NCI-H446 (cell line): ENCODE data around the gene CAPN2.
"Not testable (repeated sequence)": the region's sequence is repeated elsewhere in the genome, so short reads cannot be mapped to it uniquely, and the experiment has no call there.

ENCODE experiments used
- DNase-seq, 2 experiments: peaks; one replicate each; lab custom pipeline; 2025; lab: John Stamatoyannopoulos, UW

CAPN2 gene

DNA sequence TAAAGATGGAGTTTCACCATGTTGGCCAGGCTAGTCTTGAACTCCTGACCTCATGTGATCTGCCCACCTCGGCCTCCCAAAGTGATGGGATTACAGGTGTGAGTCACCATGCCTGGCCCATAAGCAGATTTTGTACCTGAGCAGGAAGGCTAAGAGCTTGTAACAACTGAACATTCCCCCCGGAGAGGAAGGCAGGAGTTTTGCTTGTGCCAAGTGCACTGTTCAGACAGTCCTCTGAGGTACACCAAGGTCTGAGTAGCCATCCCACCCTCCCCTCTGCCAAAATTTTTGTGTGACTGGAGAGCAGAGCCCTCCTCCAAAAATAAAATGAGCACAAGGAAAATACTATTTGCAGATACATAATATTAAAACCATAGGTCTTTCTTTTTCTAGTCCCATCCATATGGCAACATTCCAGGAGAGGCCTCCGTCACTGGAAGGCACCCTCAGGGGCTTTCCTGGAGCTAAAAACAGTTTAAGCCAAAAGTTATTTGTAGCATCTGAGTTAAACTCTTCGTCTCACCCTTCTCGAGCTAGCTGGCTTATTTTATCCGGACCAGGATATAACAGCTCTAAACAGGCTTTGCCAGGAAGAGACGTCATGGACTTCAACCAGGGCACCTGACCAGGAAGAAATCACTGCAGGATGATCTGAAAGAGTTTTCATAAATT, 27.2 kb downstream of the CAPN2 start:
- no peak for DNase-seq

- DNase-seq, result not testable (repeated sequence)
These were observed 27.8 kb downstream of the CAPN2 start for GRCh38 chr1:223740038-223740736.

- DNase-seq, result no peak
These were observed 29.5 kb downstream of the CAPN2 start for GRCh38 chr1:223741861-223742260.

- no peak for DNase-seq
These were observed 30.6 kb downstream of the CAPN2 start for GRCh38 chr1:223742856-223743517.

GRCh38 chr1:223745731-223746130, 33.4 kb downstream of the CAPN2 start:
- no peak for DNase-seq

DNA sequence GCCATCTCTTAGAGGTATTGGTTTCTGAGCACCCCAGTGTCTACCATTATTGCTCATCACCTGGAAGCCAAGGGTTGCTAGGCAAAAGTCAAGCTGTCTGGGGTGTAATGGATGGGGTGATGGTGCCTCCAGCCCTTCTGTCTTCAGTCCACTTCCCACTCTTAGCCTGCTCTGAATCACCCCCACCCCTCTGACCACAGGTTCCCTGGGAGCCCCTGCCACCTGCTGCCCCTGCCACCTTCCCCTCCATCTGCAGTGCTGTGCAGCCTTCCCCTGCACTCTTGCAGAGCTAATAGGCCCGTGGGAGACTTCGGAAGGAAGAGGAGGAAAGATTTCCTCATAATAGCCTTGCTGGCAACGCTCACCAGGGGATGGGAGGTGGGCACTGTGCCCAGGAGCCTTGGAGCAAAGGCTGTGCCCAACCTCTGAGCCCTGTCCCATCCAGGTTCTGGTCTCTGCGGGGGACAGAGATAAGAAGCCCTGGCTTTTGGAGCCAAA, 35.5 kb downstream of the CAPN2 start:
- DNase-seq, result peak in 1 of 2 experiments; percentile 54

- no peak for DNase-seq
These were observed 36.0 kb downstream of the CAPN2 start for GRCh38 chr1:223748405-223748772.

DNA sequence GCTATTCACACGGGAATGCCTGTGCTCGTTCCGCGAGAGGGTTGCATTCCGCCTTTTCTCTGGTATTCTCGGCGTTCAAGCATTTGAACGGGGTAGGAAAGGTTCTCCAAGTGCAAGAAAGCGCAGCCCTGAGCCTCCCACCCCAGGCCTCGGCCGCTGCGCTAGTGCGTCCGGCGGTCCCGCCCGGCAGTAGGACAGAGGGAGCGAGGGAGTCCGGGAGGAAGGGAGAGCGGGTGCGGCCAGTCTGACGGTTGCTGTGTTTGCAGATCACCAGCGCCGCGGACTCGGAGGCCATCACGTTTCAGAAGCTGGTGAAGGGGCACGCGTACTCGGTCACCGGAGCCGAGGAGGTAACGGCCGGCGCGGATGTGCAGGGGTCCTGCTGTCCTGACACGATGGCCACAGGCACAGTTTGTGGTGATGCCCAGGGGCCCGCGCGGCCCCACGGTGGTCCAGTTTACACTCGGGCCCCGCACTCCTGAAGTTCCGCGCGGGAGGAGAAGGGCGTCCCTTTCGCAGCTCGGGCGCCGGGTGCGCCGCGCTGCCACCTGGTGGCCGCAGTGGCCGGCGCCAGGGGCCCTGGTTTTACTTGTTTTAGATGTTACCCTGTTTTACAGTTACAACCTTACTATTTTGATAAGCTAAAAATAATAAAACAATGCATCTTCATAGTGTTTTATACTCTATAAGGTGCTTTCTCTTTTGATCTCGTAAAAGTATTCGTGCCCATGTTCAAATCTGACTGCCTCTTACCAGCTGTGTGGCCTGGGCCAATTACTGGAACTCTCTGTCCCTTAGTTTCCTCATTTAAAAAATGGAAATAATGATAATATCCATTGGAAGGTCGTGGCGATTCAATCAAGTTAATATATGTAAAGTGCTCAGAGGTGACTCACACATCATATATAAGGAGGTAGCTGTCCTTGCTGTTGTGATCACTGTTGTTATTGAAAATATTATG, 36.7 kb downstream of the CAPN2 start:
- peak in 1 of 2 experiments; percentile 10 for DNase-seq

DNA sequence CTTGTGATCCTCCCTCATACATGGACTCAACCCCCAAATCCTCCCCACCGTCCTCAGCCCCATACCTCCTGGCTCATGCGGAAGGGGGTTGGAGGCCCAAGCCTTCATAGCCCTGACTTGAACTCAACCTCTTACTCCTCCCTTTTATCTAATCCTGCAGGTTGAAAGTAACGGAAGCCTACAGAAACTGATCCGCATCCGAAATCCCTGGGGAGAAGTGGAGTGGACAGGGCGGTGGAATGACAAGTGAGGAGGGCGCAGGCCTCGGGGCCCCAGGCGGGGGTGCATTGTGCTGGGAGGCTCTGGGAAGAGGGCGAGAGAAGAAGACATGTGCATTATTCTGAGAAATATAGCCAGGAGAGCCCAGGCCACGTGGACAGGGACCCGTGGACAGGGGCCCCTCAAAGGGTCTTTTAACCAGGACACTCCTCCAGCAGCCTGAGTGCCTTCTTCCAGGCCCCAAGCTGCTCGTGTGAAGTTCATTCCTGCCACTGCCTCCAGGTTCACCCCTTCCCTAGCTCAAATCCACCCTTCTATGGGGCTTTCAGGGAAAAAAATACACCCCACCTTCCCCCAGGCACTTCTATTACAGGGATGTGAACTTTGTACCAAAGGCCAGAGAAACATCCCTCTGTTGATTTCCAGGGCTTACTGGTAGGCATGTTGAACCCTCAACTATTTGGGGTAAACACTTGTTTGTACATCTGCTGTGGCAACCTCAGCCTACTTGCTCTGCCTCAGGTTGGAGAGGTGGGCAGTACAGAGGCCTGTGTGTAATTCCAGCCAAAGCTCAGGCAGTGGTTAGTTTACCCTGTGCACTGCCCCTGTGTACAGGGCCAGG, 38.6 kb downstream of the CAPN2 start:
- DNase-seq, result no peak

- no peak for DNase-seq
These were observed 39.4 kb downstream of the CAPN2 start for GRCh38 chr1:223751696-223752095.

- no peak for DNase-seq
These were observed 40.6 kb downstream of the CAPN2 start for GRCh38 chr1:223752721-223753515.

DNA sequence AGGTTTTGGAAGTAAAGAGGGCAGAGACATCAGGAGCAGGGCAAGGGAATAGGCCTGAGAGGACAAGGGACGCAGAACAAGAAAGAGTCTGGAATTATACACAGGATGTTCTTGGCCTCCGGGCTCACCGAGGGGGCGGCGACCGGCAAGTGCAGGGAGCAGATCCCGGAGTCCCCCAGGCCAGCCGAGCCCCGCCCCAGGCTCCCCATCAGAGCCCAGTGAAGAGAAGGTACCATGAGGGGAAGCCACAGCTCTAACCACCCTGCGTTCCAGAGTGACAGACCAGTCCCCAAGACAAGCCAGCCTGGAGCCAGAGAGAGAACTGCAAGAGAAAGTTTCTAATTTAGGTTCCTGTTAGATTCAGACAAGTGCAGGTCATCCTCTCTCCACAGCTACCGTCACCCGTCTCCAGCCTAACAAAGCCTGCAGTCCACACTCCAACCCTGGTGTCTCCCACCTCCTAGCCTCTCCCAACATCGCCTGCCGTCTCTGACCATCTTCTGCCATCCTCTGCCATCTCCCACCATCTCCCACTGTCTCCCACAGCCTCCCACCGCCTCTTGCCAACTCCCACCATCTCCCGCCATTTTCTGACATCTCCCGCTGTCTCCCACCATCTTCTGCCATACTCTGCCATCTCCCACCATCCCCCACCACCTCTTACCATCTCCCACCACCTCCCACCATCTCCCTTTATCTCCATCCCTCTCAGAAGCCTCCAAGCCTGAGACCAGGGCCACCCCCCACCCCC, 42.5 kb downstream of the CAPN2 start:
- DNase-seq, result no peak

DNA sequence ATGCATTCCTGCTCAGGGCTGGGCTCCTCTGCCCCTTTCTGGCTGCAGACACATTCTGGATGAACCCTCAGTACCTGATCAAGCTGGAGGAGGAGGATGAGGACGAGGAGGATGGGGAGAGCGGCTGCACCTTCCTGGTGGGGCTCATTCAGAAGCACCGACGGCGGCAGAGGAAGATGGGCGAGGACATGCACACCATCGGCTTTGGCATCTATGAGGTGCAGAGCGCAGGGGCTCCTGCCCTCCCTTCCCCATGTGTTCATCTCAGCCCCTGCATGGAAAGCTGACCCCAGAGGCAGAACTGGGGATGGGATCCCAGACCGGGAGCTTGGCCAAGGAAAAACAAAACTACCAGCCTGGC, 43.1 kb downstream of the CAPN2 start:
- DNase-seq, result no peak

GRCh38 chr1:223755992-223756775, 43.8 kb downstream of the CAPN2 start:
- DNase-seq, result no peak

GRCh38 chr1:223756806-223757700, 44.7 kb downstream of the CAPN2 start:
- no peak for DNase-seq

DNA sequence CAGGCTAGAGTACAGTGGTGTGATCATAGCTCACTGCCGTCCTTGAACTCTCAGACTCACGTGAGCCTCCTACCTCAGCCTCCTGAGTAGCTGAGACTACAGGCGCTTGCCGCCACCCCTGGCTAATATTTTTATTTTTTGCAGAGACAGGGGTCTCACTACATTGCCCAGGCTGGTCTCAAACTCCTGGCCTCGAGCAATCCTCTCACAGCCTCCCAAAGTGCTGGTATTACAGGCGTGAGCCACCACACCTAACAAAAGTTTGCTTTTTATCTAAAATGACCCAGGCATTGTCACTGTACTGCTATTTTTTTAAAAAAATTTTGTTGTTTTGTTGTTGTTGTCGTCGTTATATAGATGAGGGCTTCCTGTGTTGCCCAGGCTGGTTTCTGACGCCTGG, 46.4 kb downstream of the CAPN2 start:
- DNase-seq, result no peak

GRCh38 chr1:223759273-223759672, 46.9 kb downstream of the CAPN2 start:
- DNase-seq, result no peak

GRCh38 chr1:223760833-223761232, 48.5 kb downstream of the CAPN2 start:
- DNase-seq, result no peak
